LNCAP (cell line): ENCODE data around the gene TNC.

Experiments used
- CTCF ChIP-seq: fragments of 450-650 bp; IDR thresholded peaks from 2 replicates; pipeline ENCODE4 v1.5.1; 2017; ENCODE audit warnings: mild to moderate bottlenecking

TNC gene

GRCh38 chr9:115080242-115080641 lies 37.7 kb downstream of the TNC start:
- TF ChIP-seq CTCF, result no peak

DNA sequence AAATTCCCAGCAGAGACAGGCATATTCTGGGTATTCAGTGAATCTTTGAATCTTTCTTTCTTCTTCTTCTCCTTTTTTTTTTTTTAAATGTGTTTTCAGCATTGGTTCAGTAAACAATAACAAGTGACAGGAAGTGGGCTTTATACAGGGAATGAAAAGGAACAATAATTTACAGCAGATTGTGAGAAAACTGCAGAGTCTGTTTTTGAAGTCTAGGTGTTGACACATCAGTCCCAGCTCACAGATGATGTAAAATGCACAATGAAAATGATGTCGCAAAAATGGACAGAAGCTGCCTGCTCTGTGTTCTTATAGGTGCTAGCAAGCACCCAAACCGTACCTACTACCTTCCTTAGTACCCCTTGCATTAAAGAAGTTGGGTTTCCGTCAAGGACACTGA lies 38.8 kb downstream of the TNC start:
- no peak for TF ChIP-seq CTCF

DNA sequence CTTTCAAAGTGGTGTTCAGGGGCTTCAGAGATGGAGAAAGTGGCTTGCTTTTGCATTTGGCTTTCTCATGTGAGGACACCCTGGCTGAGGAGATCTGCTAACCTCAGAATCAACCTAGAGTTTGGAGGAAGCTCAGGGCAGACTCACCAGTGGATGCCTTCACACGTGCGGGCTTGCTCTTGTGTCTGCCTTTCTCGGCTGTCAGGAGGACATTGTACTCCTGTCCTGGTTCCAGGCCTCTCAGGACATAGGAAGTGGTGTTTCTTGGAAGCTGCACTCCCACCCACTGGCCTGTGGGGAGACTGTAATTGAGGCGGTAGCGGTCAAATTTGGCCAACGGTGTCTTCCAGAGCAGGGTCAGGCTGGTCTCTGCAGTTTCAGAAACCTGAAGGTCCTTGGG lies 44.5 kb downstream of the TNC start:
- no peak for TF ChIP-seq CTCF

DNA sequence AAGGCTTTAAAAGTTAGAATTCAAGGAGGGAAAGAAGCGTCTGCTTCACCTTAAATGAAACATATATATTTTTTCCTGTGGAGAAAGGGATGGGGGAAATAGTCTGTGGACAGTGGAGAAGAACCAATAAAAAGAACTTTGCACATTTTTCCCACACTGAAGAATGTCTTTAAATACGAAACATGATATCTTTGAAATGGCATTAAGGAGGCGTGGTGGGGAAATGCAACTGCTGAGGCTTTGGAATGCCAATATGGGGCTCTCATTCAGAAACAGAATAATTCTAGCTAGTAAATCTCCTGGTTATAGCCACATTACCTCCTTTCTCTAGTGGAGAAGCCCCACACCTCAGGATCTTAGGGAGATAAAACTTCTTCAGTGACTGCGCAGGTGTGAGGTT lies 46.8 kb downstream of the TNC start:
- no peak for TF ChIP-seq CTCF

DNA sequence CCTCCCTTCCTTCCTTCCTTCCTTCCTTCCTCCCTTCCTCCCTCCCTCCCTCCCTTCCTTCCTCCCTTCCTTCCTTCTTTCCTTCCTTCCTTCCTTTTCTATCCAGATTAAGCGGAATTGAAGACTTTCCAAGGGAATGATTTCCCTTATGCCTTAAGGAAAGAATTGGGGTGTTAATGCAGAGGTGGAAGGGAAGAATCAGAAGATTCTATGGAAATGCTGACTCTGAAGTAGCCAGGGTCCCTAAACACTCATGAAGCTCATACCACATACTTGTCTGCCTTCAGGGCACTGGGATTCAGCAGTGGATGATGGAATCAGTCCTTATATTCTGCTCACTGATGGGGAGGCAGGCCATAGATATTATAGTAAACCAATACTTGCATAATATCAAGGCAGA lies 48.2 kb downstream of the TNC start:
- no peak for TF ChIP-seq CTCF

- TF ChIP-seq CTCF, result no peak
These were observed 48.7 kb downstream of the TNC start for GRCh38 chr9:115069302-115069701.

GRCh38 chr9:115068031-115068430 lies 49.9 kb downstream of the TNC start:
- no peak for TF ChIP-seq CTCF

DNA sequence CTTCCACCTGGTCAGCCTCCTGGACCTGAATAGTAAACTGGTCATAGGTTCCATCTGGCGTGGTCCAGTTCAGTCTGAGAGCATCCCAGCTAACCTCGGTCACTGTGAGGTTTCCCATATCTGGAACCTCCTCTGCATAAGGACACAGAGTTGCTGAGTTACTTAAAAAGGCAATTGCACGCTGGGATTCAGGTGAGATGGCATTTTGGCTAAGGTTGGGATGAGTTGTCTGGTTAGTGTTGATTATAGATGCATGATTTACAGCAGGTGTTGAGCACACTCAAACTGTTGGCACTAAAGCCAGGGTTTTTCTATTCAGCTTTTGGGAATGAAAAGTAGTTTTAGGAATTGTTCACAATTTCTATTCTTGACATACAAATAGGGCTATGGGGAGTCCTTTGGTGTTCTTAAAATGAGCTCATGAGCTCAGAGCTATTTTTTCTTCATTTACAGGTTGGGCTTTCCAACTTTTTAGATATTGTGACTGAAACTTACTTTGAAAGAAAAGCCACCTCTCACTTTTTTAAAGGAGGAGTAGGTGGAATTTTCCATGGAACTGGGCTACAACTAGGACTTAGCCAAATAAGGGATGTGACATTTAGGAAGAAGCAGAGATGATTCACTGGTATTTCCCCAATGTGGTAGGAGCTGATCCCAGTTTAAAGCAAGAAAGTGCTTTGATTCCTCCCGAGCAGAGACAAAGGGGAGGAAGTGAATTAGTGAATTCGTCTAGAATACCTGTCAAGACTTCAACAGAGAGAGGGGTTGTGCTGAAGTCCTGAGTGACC lies 54.7 kb downstream of the TNC start:
- no peak for TF ChIP-seq CTCF
